SK-N-SH treated with all-trans-retinoic acid at 6 μM for 48 hours (cell line): ENCODE data around the gene CAMKMT.

Experiments
- BACH2 ChIP-seq: fragments of 250-450 bp; sonication (Bioruptor Pico); IDR thresholded peaks from 2 replicates; pipeline ENCODE4 v1.9.0; 2021; ENCODE audit warnings: mild to moderate bottlenecking, borderline replicate concordance
- ISL1 ChIP-seq: fragments of 250-450 bp; sonication (Bioruptor Pico); IDR thresholded peaks from 2 replicates; pipeline ENCODE4 v2.1.2; 2022; ENCODE audit warnings: mild to moderate bottlenecking, moderate library complexity
- ZFP30 ChIP-seq: fragments of 450-650 bp; formaldehyde crosslinking; IDR thresholded peaks from 2 replicates; pipeline ENCODE4 v1.5.0; 2022; ENCODE audit warnings: mild to moderate bottlenecking, moderate library complexity

GRCh38 chr2:44679584-44679983 is 317.8 kb downstream of the CAMKMT start:
- TF ChIP-seq ZFP30 (CRISPR knock-in tag) (no peak), BACH2 (no peak; the same call in 1 of the 2 replicates), ISL1 (CRISPR knock-in tag) (no peak)
